Measurements from ENCODE around the gene CDR2. TPM values are rescaled to one million over a fixed set of nuclear protein-coding genes. Genes with fewer than 3 reads are reported as not detected.
A peak's percentile ranks its signal among the peaks of the same experiment; 100 is the strongest.

CDR2 gene
- total RNA-seq, 4 donors from 2014 or later = 22.7 to 38.4 (median 30.3) TPM

- H3K9me3 ChIP-seq = no peaks in the 10 kb centered on the region
- no peak for DNase-seq
- H3K27me3 ChIP-seq = no peaks in the 10 kb centered on the region
- peaks cover 0 to 62% (median 0%) of the 10 kb centered on the region in 3 donors for H3K36me3 ChIP-seq
- TF ChIP-seq CTCF (IDR thresholded peaks at IDR 0.05) (no peak), POLR2A (IDR thresholded peaks at IDR 0.05) (no peak)
- H3K4me1 ChIP-seq = peaks cover 0 to 14% (median 0%) of the 10 kb centered on the region in 4 donors
- H3K27ac ChIP-seq = no peak overlapping the region
- no peak overlapping the region for H3K4me3 ChIP-seq
These were observed 26.1 kb downstream of the CDR2 start for GRCh38 chr16:22348291-22348690.

DNA sequence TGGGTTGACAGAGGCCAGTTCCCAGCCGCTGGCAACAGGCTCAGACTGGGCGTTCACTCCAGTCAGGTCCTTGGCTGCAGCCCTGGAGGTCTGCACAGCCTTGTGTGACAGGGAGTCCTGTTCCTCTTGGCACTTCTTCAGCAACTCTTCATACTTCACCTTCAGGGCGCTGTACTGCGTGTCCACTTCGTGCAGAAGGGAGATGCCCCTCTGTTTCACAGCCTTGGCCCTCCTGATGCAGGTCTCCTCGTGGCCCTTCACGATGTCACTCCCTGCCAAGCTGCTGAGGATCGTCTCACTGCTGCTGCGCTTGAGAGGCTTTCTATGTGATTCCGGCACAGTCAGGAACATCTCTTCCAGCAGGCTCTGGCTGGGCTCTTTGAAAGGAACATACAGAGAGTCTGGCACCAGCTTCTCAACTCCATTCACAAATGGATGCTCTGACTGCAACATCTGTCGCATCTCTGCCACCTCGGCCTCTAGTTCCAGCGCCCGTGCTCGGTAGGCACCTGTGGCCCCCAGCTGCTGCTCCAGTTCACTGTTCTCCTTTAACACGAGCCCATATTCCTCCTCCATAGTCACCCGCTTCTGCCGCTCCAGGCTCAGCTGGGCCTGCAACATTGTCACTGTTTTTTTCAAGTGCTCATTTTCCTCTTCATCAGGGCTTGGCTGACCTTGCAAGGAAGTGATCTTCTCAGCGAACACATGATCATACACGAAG, 27.2 kb downstream of the CDR2 start:
- Histone ChIP-seq H3K9me3 (no peaks in the 10 kb centered on the region), H3K36me3 (peaks cover 0 to 62% (median 0%) of the 10 kb centered on the region in 3 donors), H3K27ac (peak overlapping the region in 1 of 4 donors; percentile 1), H3K4me3 (no peak overlapping the region), H3K27me3 (no peaks in the 10 kb centered on the region), H3K4me1 (peaks cover 0 to 3% (median 0%) of the 10 kb centered on the region in 4 donors)
- no peak for DNase-seq
- TF ChIP-seq POLR2A (IDR thresholded peaks at IDR 0.05) (no peak), CTCF (IDR thresholded peaks at IDR 0.05) (no peak)

DNA sequence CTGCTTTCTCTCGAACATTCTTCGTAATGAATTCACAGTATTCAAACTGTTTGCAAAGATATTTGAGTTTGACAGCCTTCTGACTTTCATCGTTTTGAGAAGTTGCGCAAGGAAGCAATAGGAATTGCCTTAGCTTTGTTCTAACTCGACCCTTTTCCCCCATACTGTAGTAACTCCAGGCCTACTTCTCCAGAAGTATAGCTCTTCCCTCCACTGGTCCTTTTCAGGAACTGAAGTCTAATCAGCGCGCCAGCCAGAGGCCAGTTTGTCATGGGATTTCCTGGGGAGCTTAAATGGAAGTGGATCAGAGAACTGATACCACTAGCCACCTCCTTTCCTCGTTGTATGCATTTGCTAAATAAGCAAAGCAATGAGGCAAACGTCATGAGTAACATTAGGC, 27.9 kb downstream of the CDR2 start:
- no peaks in the 10 kb centered on the region for H3K27me3 ChIP-seq
- TF ChIP-seq CTCF (IDR thresholded peaks at IDR 0.05) = no peak
- TF ChIP-seq POLR2A (IDR thresholded peaks at IDR 0.05) = no peak
- H3K36me3 ChIP-seq = peaks cover 0 to 61% (median 0%) of the 10 kb centered on the region in 3 donors

GRCh38 chr16:22342082-22342481, 32.3 kb downstream of the CDR2 start:
- no peak for DNase-seq
- TF ChIP-seq POLR2A (IDR thresholded peaks at IDR 0.05) (no peak), CTCF (IDR thresholded peaks at IDR 0.05) (no peak)

More for the DNA sequence above, 27.9 kb downstream of the CDR2 start:
- no peaks in the 10 kb centered on the region for H3K9me3 ChIP-seq
- no peak for DNase-seq
- H3K27ac ChIP-seq = peak overlapping the region in 1 of 4 donors; percentile 1
- H3K4me3 ChIP-seq = no peak overlapping the region
- H3K4me1 ChIP-seq = no peaks in the 10 kb centered on the region

DNA sequence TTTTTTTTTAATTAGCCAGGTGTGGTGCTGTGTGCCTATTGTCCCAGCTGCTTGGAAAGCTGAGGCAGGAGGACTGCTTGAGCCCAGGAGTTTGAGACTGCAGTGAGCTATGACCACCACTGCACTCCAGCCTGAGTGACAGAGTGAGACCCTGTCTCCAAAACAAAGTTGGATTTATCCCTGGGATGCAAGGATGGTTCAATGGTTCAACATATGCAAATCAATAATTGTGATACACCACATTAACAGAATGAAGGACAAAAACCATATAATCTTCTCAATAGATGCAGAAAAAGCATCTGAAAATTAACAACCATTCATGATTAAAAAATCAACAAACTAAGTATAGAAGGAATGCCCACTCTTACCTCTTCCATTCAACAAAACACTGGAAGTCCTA, 33.5 kb downstream of the CDR2 start:
- no peaks in the 10 kb centered on the region for H3K27me3 ChIP-seq
- no peak for DNase-seq
- peaks cover 0 to 17% (median 0%) of the 10 kb centered on the region in 3 donors for H3K36me3 ChIP-seq
- no peak for TF ChIP-seq POLR2A (IDR thresholded peaks at IDR 0.05)
- TF ChIP-seq CTCF (IDR thresholded peaks at IDR 0.05) = no peak
- H3K27ac ChIP-seq = no peak overlapping the region
- peaks cover 0 to 10% (median 0%) of the 10 kb centered on the region in 4 donors for H3K9me3 ChIP-seq
- H3K4me1 ChIP-seq = no peaks in the 10 kb centered on the region
- no peak overlapping the region for H3K4me3 ChIP-seq

More at GRCh38 chr16:22342082-22342481, 32.3 kb downstream of the CDR2 start:
- Histone ChIP-seq H3K4me3 (no peak overlapping the region), H3K27me3 (no peaks in the 10 kb centered on the region), H3K4me1 (no peaks in the 10 kb centered on the region), H3K9me3 (peaks cover 0 to 4% (median 0%) of the 10 kb centered on the region in 4 donors), H3K27ac (no peak overlapping the region), H3K36me3 (peaks cover 0 to 25% (median 0%) of the 10 kb centered on the region in 3 donors)

All from Peyer's patch (tissue), 4 donors.